ENCODE data around the gene WDR7.
A peak's percentile ranks its signal among the peaks of the same experiment; 100 is the strongest.

WDR7 gene

DNA sequence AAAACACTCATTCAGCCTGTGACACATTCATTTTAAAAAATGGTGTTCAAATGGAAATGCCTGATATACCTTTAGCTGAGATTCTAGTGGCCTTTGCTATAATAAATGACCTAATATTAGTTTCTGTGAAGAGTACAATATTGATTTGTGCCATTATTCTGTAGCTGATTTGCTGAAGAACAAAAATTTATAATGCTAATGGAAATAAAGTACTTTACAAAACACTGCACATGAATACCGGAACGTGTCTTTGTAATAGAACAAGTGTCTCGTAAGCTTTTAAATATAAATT lies 138.7 kb downstream of the WDR7 start:
- no peak for TF ChIP-seq CTCF (IDR thresholded peaks at IDR 0.05; ENCODE audit: insufficient read depth, missing control alignments)

GRCh38 chr18:56795381-56795780 lies 144.2 kb downstream of the WDR7 start:
- FAIRE-seq = no peak
- TF ChIP-seq CTCF (IDR thresholded peaks at IDR 0.05; ENCODE audit: insufficient read depth, missing control alignments) = no peak
- no peak for DNase-seq (ENCODE audit: insufficient read length, low spot score)

More for the DNA sequence above, 138.7 kb downstream of the WDR7 start:
- no peak for FAIRE-seq
- no peak for DNase-seq (ENCODE audit: insufficient read length, low spot score)

- FAIRE-seq = no peak
- DNase-seq (ENCODE audit: insufficient read length, low spot score) = no peak
- no peak for TF ChIP-seq CTCF (IDR thresholded peaks at IDR 0.05; ENCODE audit: insufficient read depth, missing control alignments)
These were observed 148.6 kb downstream of the WDR7 start for GRCh38 chr18:56799756-56800155.

DNA sequence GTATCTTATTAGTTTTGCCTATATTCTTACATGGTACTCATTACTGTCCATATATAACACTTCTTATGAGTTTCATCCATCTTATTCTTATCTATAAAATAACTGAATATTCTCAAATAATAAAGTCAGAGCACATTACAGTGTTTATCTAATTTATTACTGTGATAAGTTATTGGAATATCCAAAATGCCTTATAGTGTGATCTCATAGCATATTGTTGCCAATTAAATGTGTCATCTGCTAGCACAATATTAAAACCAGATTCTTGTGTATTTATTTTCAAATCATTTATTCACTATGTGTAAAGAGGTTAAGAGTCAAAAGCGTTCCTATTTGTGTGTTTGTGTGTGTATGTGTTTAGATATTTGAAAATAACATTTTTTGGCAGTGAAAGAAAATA lies 151.9 kb downstream of the WDR7 start:
- no peak for TF ChIP-seq CTCF (IDR thresholded peaks at IDR 0.05; ENCODE audit: insufficient read depth, missing control alignments)
- DNase-seq (ENCODE audit: insufficient read length, low spot score) (no peak), FAIRE-seq (peak; percentile 99)

GRCh38 chr18:56804395-56804794 lies 153.2 kb downstream of the WDR7 start:
- no peak for DNase-seq (ENCODE audit: insufficient read length, low spot score)
- no peak for FAIRE-seq
- TF ChIP-seq CTCF (IDR thresholded peaks at IDR 0.05; ENCODE audit: insufficient read depth, missing control alignments) = no peak

DNA sequence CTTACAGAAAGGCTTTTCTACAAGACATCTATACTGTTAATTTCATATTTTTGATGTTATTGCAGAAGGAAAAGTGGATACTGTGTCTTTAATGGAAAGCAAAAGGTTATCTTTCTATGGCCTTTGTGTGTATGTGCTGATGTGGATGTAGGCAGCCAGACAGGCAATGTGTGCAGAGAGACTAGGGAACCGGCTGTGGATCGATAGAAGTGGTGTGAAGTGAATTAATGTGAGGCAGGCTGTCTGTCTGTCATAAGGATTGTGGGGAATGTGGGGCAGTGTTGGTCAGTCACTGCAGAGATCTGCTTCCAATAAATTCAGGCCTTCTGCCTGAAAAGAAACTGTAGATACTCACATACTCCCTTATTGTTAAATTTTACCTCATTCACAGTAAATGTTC lies 156.7 kb downstream of the WDR7 start:
- no peak for FAIRE-seq
- no peak for TF ChIP-seq CTCF (IDR thresholded peaks at IDR 0.05; ENCODE audit: insufficient read depth, missing control alignments)
- DNase-seq (ENCODE audit: insufficient read length, low spot score) = no peak

- DNase-seq (ENCODE audit: insufficient read length, low spot score) = no peak
- TF ChIP-seq CTCF (IDR thresholded peaks at IDR 0.05; ENCODE audit: insufficient read depth, missing control alignments) = no peak
- FAIRE-seq = no peak
These were observed 161.5 kb downstream of the WDR7 start for GRCh38 chr18:56812674-56813073.

Measured in D721Med (cell line).